Mesenchymal stem cell (in vitro differentiated cells and primary cell): ENCODE results near the gene SLC23A3.

ENCODE experiments used
- DNase-seq: peaks from one replicate; pipeline ENCODE4 v3.0.0-alpha.2; 2013
- H2AFZ ChIP-seq: one replicate; pipeline ENCODE4 v1.6.1; 2013; ENCODE audit warnings: low read depth, mild to moderate bottlenecking, control low read depth, inconsistent platforms, low read length, moderate library complexity
- H2AK5ac ChIP-seq: 2 replicates; pipeline ENCODE4 v1.6.1; 2013; ENCODE audit warnings: low read length, moderate library complexity, mild to moderate bottlenecking, inconsistent platforms; ENCODE audit not compliant: severe bottlenecking
- H2BK120ac ChIP-seq: one replicate; pipeline ENCODE4 v1.6.1; 2013; ENCODE audit warnings: low read depth, mild to moderate bottlenecking, inconsistent platforms, low read length, moderate library complexity
- H2BK12ac ChIP-seq, 2 experiments: one replicate each; pipeline ENCODE4 v1.6.1; 2013; ENCODE audit warnings: inconsistent platforms in 2 of 2, low read length in 2 of 2, mild to moderate bottlenecking in 2 of 2, moderate library complexity in 2 of 2, control low read depth in 1 of 2
- H2BK15ac ChIP-seq: one replicate; pipeline ENCODE4 v1.6.1; 2013; ENCODE audit warnings: mild to moderate bottlenecking, low read depth, inconsistent platforms; ENCODE audit not compliant: poor library complexity, severe bottlenecking
- H2BK5ac ChIP-seq: 2 replicates; pipeline ENCODE4 v1.6.1; 2013; ENCODE audit warnings: low read depth, mild to moderate bottlenecking, low read length, control low read depth, inconsistent platforms; ENCODE audit not compliant: poor library complexity, severe bottlenecking
- H3K14ac ChIP-seq, 2 experiments: one replicate each; pipeline ENCODE4 v1.6.1; 2013; ENCODE audit warnings: inconsistent platforms in 2 of 2, low read length in 2 of 2, control low read depth in 1 of 2, mild to moderate bottlenecking in 1 of 2, moderate library complexity in 1 of 2
- H3K18ac ChIP-seq, 2 experiments: one replicate each; pipeline ENCODE4 v1.6.1; 2013; ENCODE audit warnings: inconsistent platforms in 2 of 2, low read length in 2 of 2, control low read depth in 1 of 2, low read depth in 1 of 2, mild to moderate bottlenecking in 1 of 2
- H3K23ac ChIP-seq, 2 experiments: one replicate each; pipeline ENCODE4 v1.6.1; 2013; ENCODE audit warnings: inconsistent platforms in 2 of 2, low read length in 2 of 2, mild to moderate bottlenecking in 2 of 2, moderate library complexity in 2 of 2, control low read depth in 1 of 2
- H3K27ac ChIP-seq: 2 replicates; pipeline ENCODE4 v1.5.1; 2013; ENCODE audit warnings: mild to moderate bottlenecking, moderate library complexity, low read length, control low read depth, inconsistent platforms; ENCODE audit not compliant: poor library complexity, severe bottlenecking
- H3K27me3 ChIP-seq, 2 experiments: 2 replicates each; pipeline versions ENCODE4 v1.6.1 to v1.7.0; 2013; ENCODE audit warnings: low read length in 2 of 2, mild to moderate bottlenecking in 2 of 2, moderate library complexity in 2 of 2, control low read depth in 1 of 2, inconsistent platforms in 1 of 2; ENCODE audit not compliant: control insufficient read depth in 1 of 2, insufficient read depth in 1 of 2
- H3K36me3 ChIP-seq, 2 experiments: 2 replicates each; pipeline versions ENCODE4 v1.6.1 to v1.7.0; 2013; ENCODE audit warnings: low read length in 2 of 2, control low read depth in 1 of 2, inconsistent platforms in 1 of 2, low read depth in 1 of 2, mild to moderate bottlenecking in 1 of 2; ENCODE audit not compliant: insufficient read depth in 2 of 2, control insufficient read depth in 1 of 2
- H3K4ac ChIP-seq, 2 experiments: one replicate each; pipeline ENCODE4 v1.6.1; 2013; ENCODE audit warnings: inconsistent platforms in 2 of 2, low read length in 2 of 2, mild to moderate bottlenecking in 2 of 2, moderate library complexity in 2 of 2, control low read depth in 1 of 2, low read depth in 1 of 2
- H3K4me1 ChIP-seq: 2 replicates; pipeline ENCODE4 v1.6.1; 2013; ENCODE audit warnings: low read depth, low read length, control low read depth; ENCODE audit not compliant: control insufficient read depth, insufficient read depth
- H3K4me2 ChIP-seq: 2 replicates; pipeline ENCODE4 v1.6.1; 2013; ENCODE audit warnings: low read length, mild to moderate bottlenecking, inconsistent platforms; ENCODE audit not compliant: poor library complexity, severe bottlenecking
- H3K4me3 ChIP-seq, 2 experiments: 2 replicates each; pipeline versions ENCODE4 v1.5.1 to v1.7.0; 2013; ENCODE audit warnings: low read length in 2 of 2, mild to moderate bottlenecking in 2 of 2, control low read depth in 1 of 2, low read depth in 1 of 2; ENCODE audit not compliant: insufficient read depth in 1 of 2
- H3K79me1 ChIP-seq: replicated peaks from 2 replicates; pipeline ENCODE4 v1.6.1; 2013; ENCODE audit warnings: mild to moderate bottlenecking, control low read depth, low read length, inconsistent platforms; ENCODE audit not compliant: poor library complexity, severe bottlenecking
- H3K9ac ChIP-seq: 2 replicates; pipeline ENCODE4 v1.7.0; 2013; ENCODE audit warnings: mild to moderate bottlenecking, low read length, moderate library complexity
- H3K9me3 ChIP-seq: 2 replicates; pipeline ENCODE4 v1.7.0; 2013; ENCODE audit warnings: mild to moderate bottlenecking, low read length; ENCODE audit not compliant: control insufficient read depth
- H4K8ac ChIP-seq: one replicate; pipeline ENCODE4 v1.6.1; 2013; ENCODE audit warnings: inconsistent platforms, mild to moderate bottlenecking, low read length, moderate library complexity
- H4K91ac ChIP-seq: one replicate; pipeline ENCODE4 v1.6.1; 2013; ENCODE audit warnings: mild to moderate bottlenecking, low read length, inconsistent platforms
- WGBS: methylation state at CpG from one replicate; pipeline ENCODE4 v1.1.7; 2013; ENCODE audit warnings: mixed read lengths; 5-methylcytosine and 5-hydroxymethylcytosine counted together

The SLC23A3 gene

GRCh38 chr2:219168526-219168925 is 1.3 kb downstream of the SLC23A3 start:
- Histone ChIP-seq H3K23ac (no peak overlapping the region), H3K4me2 (no peak overlapping the region), H2BK120ac (no peak overlapping the region), H2AK5ac (no peak overlapping the region), H3K36me3 (peaks cover 21 to 24% of the 10 kb centered on the region in 2 experiments), H3K79me1 (peaks cover 6% of the 10 kb centered on the region), H3K27me3 (no peaks in the 10 kb centered on the region), H2AFZ (no peak overlapping the region), H4K91ac (no peak overlapping the region), H3K4me3 (no peak overlapping the region), H3K18ac (no peak overlapping the region), H3K4ac (no peak overlapping the region), H3K27ac (no peak overlapping the region), H4K8ac (no peak overlapping the region), H3K14ac (no peak overlapping the region), H3K9ac (no peak overlapping the region), H2BK12ac (no peak overlapping the region), H3K4me1 (peaks cover 5% of the 10 kb centered on the region), H2BK15ac (no peak overlapping the region), H3K9me3 (no peaks in the 10 kb centered on the region), H2BK5ac (no peak overlapping the region)
- DNase-seq, result no peak
- 87% methylated on average over 3 of the region's 6 CpGs for whole genome bisulfite sequencing

DNA sequence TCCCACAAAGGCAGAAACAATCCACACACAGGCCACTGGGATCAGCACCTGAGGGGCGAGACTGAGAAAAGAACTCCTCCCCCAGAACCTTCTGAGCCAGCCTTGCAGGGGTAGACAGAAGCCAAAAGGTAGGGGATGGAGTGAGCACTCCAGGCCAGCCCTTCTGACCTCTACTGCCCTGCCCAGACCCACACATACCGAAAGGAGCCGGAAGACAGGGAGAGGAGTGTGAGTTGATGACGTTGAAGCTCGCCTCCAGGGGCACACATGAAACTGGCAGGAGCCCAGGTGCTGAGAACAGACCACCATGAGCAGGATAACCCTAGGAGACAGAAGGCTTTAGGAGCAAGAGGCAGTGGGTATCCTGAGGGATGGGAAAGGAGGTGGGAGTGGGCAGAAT is 1.8 kb downstream of the SLC23A3 start:
- H3K14ac ChIP-seq, result no peak overlapping the region
- no peak overlapping the region for H2BK15ac ChIP-seq
- H2AK5ac ChIP-seq, result no peak overlapping the region
- no peak overlapping the region for H2AFZ ChIP-seq
- no peak overlapping the region for H2BK5ac ChIP-seq
- peak overlapping the region; percentile 5 for H3K9ac ChIP-seq
- H3K23ac ChIP-seq, result no peak overlapping the region
- no peak overlapping the region for H2BK12ac ChIP-seq
- peaks cover 3% of the 10 kb centered on the region for H3K4me1 ChIP-seq
- WGBS, result 70% methylated on average over 4 of the region's 5 CpGs
- no peak overlapping the region for H3K4ac ChIP-seq
- H3K9me3 ChIP-seq, result no peaks in the 10 kb centered on the region
- no peaks in the 10 kb centered on the region for H3K27me3 ChIP-seq
- no peak for DNase-seq
- H2BK120ac ChIP-seq, result no peak overlapping the region
- no peak overlapping the region for H4K91ac ChIP-seq
- peaks cover 17 to 19% of the 10 kb centered on the region in 2 experiments for H3K36me3 ChIP-seq
- H3K18ac ChIP-seq, result no peak overlapping the region
- H3K27ac ChIP-seq, result no peak overlapping the region
- no peak overlapping the region for H3K4me2 ChIP-seq
- peaks cover 3% of the 10 kb centered on the region for H3K79me1 ChIP-seq
- H3K4me3 ChIP-seq, result no peak overlapping the region
- no peak overlapping the region for H4K8ac ChIP-seq

DNA sequence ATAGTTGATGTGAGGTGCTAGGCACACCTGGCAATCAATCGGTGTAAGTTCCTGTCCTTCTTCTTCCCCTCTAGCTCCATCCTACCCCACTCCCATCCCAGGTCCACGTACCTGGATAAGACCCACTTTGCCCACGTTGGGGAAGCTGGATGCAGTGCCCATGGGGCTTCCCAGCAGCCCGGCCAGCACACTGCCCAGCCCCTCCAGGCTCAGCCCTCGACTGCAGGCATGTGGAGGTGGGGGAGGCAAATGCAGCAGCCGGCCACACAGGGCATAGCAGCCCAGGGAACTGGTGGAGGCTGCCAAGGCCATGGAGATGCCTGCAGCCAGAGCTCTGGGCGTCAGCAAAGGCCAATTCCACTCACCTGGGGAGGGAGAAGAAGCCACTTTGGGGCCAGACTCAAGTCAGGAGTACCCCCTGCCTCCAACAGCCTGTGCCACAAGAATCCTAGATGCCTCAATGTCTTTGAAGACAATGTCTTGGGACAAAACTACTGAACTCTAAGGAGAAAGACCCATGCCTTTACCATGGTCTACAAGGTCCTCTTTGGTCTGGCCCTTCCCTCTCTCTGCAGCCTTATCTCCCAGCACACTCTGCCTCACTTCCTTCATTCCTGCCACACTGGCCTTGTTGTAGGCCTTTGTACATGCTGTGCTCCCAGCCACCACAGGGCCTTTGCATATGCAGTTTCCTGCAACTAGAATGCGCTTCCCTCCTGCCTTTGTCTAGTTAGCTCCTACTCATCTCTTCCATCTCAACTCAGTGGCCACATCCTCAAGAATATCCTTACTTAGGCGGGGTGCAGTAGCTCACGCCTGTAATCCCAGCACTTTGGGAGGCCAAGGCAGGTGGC is 4.5 kb downstream of the SLC23A3 start:
- DNase-seq, result no peak
- Histone ChIP-seq H3K27ac (no peak overlapping the region), H2AK5ac (no peak overlapping the region), H2BK15ac (no peak overlapping the region), H3K18ac (no peak overlapping the region), H3K27me3 (no peaks in the 10 kb centered on the region), H3K36me3 (peaks cover 2 to 7% of the 10 kb centered on the region in 2 experiments), H2BK120ac (no peak overlapping the region), H2AFZ (no peak overlapping the region), H4K8ac (no peak overlapping the region), H4K91ac (no peak overlapping the region), H2BK5ac (no peak overlapping the region), H3K4me1 (peaks cover 3% of the 10 kb centered on the region), H3K79me1 (no peaks in the 10 kb centered on the region), H2BK12ac (no peak overlapping the region), H3K23ac (no peak overlapping the region), H3K4me3 (no peak overlapping the region), H3K9ac (no peak overlapping the region), H3K14ac (no peak overlapping the region), H3K9me3 (no peaks in the 10 kb centered on the region), H3K4me2 (no peak overlapping the region), H3K4ac (peak overlapping the region in 1 of 2 experiments; percentile 31)
- 87% methylated on average over 10 of the region's 10 CpGs for WGBS

DNA sequence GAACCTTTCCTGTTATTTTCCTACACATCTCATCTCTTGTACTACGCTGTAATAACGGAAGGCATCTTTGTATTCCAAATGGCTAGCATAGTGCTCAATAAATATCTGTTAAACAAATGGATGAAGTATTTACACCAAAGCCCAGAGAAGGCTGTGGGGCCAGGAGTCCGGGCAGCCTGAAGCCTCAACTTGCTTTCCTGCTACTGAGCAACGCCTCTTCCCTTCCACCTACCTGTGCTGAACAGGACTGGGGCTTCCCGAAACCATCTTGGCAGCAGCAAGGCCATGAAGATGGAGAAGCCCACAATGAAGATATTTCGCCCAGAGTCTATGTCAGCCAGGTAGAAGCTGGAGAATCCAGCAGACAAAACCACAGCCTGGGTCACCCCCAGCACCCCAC is 6.7 kb downstream of the SLC23A3 start:
- Histone ChIP-seq H3K27me3 (no peaks in the 10 kb centered on the region), H3K9me3 (no peaks in the 10 kb centered on the region), H4K8ac (no peak overlapping the region), H2BK5ac (no peak overlapping the region), H3K14ac (no peak overlapping the region), H3K18ac (no peak overlapping the region), H2BK12ac (no peak overlapping the region), H3K4me3 (no peak overlapping the region), H3K4me1 (peaks cover 3% of the 10 kb centered on the region), H3K9ac (no peak overlapping the region), H3K36me3 (peaks cover 2 to 7% of the 10 kb centered on the region in 2 experiments), H3K79me1 (no peaks in the 10 kb centered on the region), H2AK5ac (no peak overlapping the region), H3K4ac (no peak overlapping the region), H4K91ac (no peak overlapping the region), H2BK15ac (no peak overlapping the region), H3K4me2 (no peak overlapping the region), H3K27ac (no peak overlapping the region), H2AFZ (no peak overlapping the region), H3K23ac (no peak overlapping the region), H2BK120ac (no peak overlapping the region)
- 82% methylated on average over 4 of the region's 6 CpGs for WGBS
- DNase-seq, result no peak
